ENCODE measurements around the gene ZG16B.

ZG16B gene

GRCh38 chr16:2809149-2809760, 20.8 kb upstream of the ZG16B start:
- H3K27me3 ChIP-seq (replicated peaks), result peaks cover 7% of the 10 kb centered on the region
- H3K27ac ChIP-seq, result no peak overlapping the region
- no peaks in the 10 kb centered on the region for H3K36me3 ChIP-seq (replicated peaks)

GRCh38 chr16:2810651-2811050, 19.5 kb upstream of the ZG16B start:
- no peak for TF ChIP-seq CTCF (IDR thresholded peaks at IDR 0.05; ENCODE audit: low read depth, low read length, missing control alignments)
- in situ Hi-C loops (cut with HindIII; ENCODE audit: low pct_ligation_motif_present, low sequenced_read_pairs), result no loop called here
- Histone ChIP-seq H3K4me3 (ENCODE audit: low read depth, low read length) (no peak overlapping the region), H3K27ac (no peak overlapping the region), H3K27me3 (replicated peaks) (peaks cover 9% of the 10 kb centered on the region), H3K36me3 (replicated peaks) (no peaks in the 10 kb centered on the region)
- no peak for DNase-seq

More at GRCh38 chr16:2809149-2809760, 20.8 kb upstream of the ZG16B start:
- H3K4me3 ChIP-seq (ENCODE audit: low read depth, low read length), result no peak overlapping the region
- DNase-seq, result no peak
- TF ChIP-seq CTCF (IDR thresholded peaks at IDR 0.05; ENCODE audit: low read depth, low read length, missing control alignments), result no peak
- in situ Hi-C loops (cut with HindIII; ENCODE audit: low pct_ligation_motif_present, low sequenced_read_pairs), result no loop called here

GRCh38 chr16:2811703-2812471, 18.2 kb upstream of the ZG16B start:
- DNase-seq, result no peak
- no peak overlapping the region for H3K4me3 ChIP-seq (ENCODE audit: low read depth, low read length)
- in situ Hi-C loops (cut with HindIII; ENCODE audit: low pct_ligation_motif_present, low sequenced_read_pairs), result no loop called here

GRCh38 chr16:2813771-2814221, 16.3 kb upstream of the ZG16B start:
- Histone ChIP-seq H3K27me3 (replicated peaks) (peaks cover 9% of the 10 kb centered on the region), H3K27ac (no peak overlapping the region), H3K4me3 (ENCODE audit: low read depth, low read length) (no peak overlapping the region), H3K36me3 (replicated peaks) (no peaks in the 10 kb centered on the region)
- TF ChIP-seq CTCF (IDR thresholded peaks at IDR 0.05; ENCODE audit: low read depth, low read length, missing control alignments), result no peak
- in situ Hi-C loops (cut with HindIII; ENCODE audit: low pct_ligation_motif_present, low sequenced_read_pairs), result no loop called here
- DNase-seq, result no peak

More at GRCh38 chr16:2811703-2812471, 18.2 kb upstream of the ZG16B start:
- Histone ChIP-seq H3K27ac (no peak overlapping the region), H3K27me3 (replicated peaks) (peaks cover 9% of the 10 kb centered on the region), H3K36me3 (replicated peaks) (no peaks in the 10 kb centered on the region)
- no peak for TF ChIP-seq CTCF (IDR thresholded peaks at IDR 0.05; ENCODE audit: low read depth, low read length, missing control alignments)

GRCh38 chr16:2814551-2815298, 15.4 kb upstream of the ZG16B start:
- no peak for DNase-seq
- H3K27ac ChIP-seq, result no peak overlapping the region
- peaks cover 9% of the 10 kb centered on the region for H3K27me3 ChIP-seq (replicated peaks)
- no peaks in the 10 kb centered on the region for H3K36me3 ChIP-seq (replicated peaks)
- in situ Hi-C loops (cut with HindIII; ENCODE audit: low pct_ligation_motif_present, low sequenced_read_pairs), result no loop called here
- H3K4me3 ChIP-seq (ENCODE audit: low read depth, low read length), result no peak overlapping the region
- no peak for TF ChIP-seq CTCF (IDR thresholded peaks at IDR 0.05; ENCODE audit: low read depth, low read length, missing control alignments)

Data from brain microvascular endothelial cell (primary cell).